CD4-positive, alpha-beta memory T cell (primary cell): ENCODE data around the gene HOXC13. TPM values are rescaled to one million over a fixed set of nuclear protein-coding genes. Genes with fewer than 3 reads are reported as not detected.

Experiments used
- microRNA-seq: library from miRNA; unstranded; fragments of <30 nt; microRNA quantifications from one replicate; pipeline ENCODE4 v1.2.0, GENCODE V29; 2021; ENCODE audit warnings: borderline replicate concordance, borderline number of aligned reads, borderline microRNAs expressed, mixed read lengths
- polyA plus RNA-seq, 2 donors: library from polyadenylated mRNA; unstranded; fragments of 300-500 nt; fragmentation: Illumina TruSeq; gene quantifications; one replicate each; pipeline ENCODE4 v1.2.3, GENCODE V29; 2021
- total RNA-seq, 2 experiments: library from RNA; stranded (reverse); gene quantifications; one replicate each; pipeline ENCODE4 v1.2.3, GENCODE V29; 2021

HOXC13 gene
- total and polyA plus RNA-seq, 4 experiments from 2014 or later: not detected

Small RNA genes lying within 50 kb of the gene (microRNA-seq; reads per million reads assigned to microRNA genes)
- not detected for gene MIR196A2

Other genes starting within 250 kb of the HOXC13 start
- 100 to 1,000 TPM; 177 to 178 TPM for gene CALCOCO1, start 211.4 kb upstream of the HOXC13 start, total RNA-seq
- gene CALCOCO1, start 211.4 kb upstream of the HOXC13 start, polyA plus RNA-seq: 10 to 100 TPM; 77.3 to 88.3 TPM
- not detected for gene CISTR, start 186.9 kb upstream of the HOXC13 start, total RNA-seq
- not detected for gene CISTR, start 186.9 kb upstream of the HOXC13 start, polyA plus RNA-seq
- not detected for gene HOXC12, start 16.1 kb downstream of the HOXC13 start, total RNA-seq
- gene HOXC12, start 16.1 kb downstream of the HOXC13 start, polyA plus RNA-seq: not detected
- not detected for gene HOXC11, start 34.3 kb downstream of the HOXC13 start, total RNA-seq
- not detected for gene HOXC11, start 34.3 kb downstream of the HOXC13 start, polyA plus RNA-seq
- not detected for gene HOTAIR, start 36.1 kb downstream of the HOXC13 start, total RNA-seq
- not detected for gene HOTAIR, start 36.1 kb downstream of the HOXC13 start, polyA plus RNA-seq
- not detected for gene HOXC10, start 46.3 kb downstream of the HOXC13 start, total RNA-seq
- gene HOXC10, start 46.3 kb downstream of the HOXC13 start, polyA plus RNA-seq: not detected
- gene HOXC9, start 61.3 kb downstream of the HOXC13 start, total RNA-seq: not detected
- not detected for gene HOXC9, start 61.3 kb downstream of the HOXC13 start, polyA plus RNA-seq
- not detected for gene HOXC8, start 70.2 kb downstream of the HOXC13 start, total RNA-seq
- not detected for gene HOXC8, start 70.2 kb downstream of the HOXC13 start, polyA plus RNA-seq
- not detected for gene HOXC6, start 89.6 kb downstream of the HOXC13 start, total RNA-seq
- not detected for gene HOXC6, start 89.6 kb downstream of the HOXC13 start, polyA plus RNA-seq
- not detected for gene HOXC5, start 94.2 kb downstream of the HOXC13 start, total RNA-seq
- not detected for gene HOXC5, start 94.2 kb downstream of the HOXC13 start, polyA plus RNA-seq
- gene HOXC4, start 115.0 kb downstream of the HOXC13 start, total RNA-seq: not detected
- not detected for gene HOXC4, start 115.0 kb downstream of the HOXC13 start, polyA plus RNA-seq